Mucosa of stomach (tissue), 1 donor: ENCODE data around the gene PCDHA3.
"Not testable (repeated sequence)": the region's sequence is repeated elsewhere in the genome, so short reads cannot be mapped to it uniquely, and the experiment has no call there.

Experiments used
- H3K27me3 ChIP-seq: one replicate; pipeline ENCODE4 v1.7.0; 2013; ENCODE audit warnings: mild to moderate bottlenecking, low read length; ENCODE audit not compliant: control insufficient read depth, insufficient read depth
- H3K36me3 ChIP-seq: one replicate; pipeline ENCODE4 v1.7.0; 2013; ENCODE audit warnings: low read length; ENCODE audit not compliant: control insufficient read depth, insufficient read depth
- H3K4me1 ChIP-seq: one replicate; pipeline ENCODE4 v1.7.0; 2013; ENCODE audit warnings: mild to moderate bottlenecking, low read length; ENCODE audit not compliant: control insufficient read depth, insufficient read depth
- H3K4me3 ChIP-seq: one replicate; pipeline ENCODE4 v1.7.0; 2013; ENCODE audit warnings: low read length
- H3K9ac ChIP-seq: one replicate; pipeline ENCODE4 v1.7.0; 2013; ENCODE audit warnings: mild to moderate bottlenecking, low read length, moderate library complexity
- H3K9me3 ChIP-seq: one replicate; pipeline ENCODE4 v1.7.0; 2013; ENCODE audit warnings: mild to moderate bottlenecking, low read length, moderate library complexity; ENCODE audit not compliant: control insufficient read depth
- donor health status: Pancreatic carcinoma.

The PCDHA3 gene

DNA sequence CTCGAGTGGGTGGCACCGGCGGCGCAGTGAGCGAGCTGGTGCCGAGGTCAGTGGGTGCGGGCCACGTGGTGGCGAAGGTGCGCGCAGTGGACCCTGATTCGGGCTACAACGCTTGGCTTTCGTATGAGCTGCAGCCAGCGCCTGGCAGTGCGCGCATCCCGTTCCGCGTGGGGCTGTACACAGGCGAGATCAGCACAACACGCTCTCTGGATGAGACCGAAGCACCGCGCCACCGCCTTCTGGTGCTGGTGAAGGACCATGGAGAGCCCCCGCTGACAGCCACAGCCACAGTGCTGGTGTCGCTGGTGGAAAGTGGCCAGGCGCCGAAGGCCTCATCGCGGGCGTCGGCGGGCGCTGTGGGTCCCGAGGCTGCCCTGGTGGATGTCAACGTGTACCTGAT lies 22.6 kb downstream of the PCDHA3 start:
- H3K4me3 ChIP-seq: no peak overlapping the region
- no peaks in the 10 kb centered on the region for H3K36me3 ChIP-seq
- no peaks in the 10 kb centered on the region for H3K27me3 ChIP-seq
- H3K9me3 ChIP-seq: no peaks in the 10 kb centered on the region
- no peak overlapping the region for H3K9ac ChIP-seq
- H3K4me1 ChIP-seq: no peaks in the 10 kb centered on the region

DNA sequence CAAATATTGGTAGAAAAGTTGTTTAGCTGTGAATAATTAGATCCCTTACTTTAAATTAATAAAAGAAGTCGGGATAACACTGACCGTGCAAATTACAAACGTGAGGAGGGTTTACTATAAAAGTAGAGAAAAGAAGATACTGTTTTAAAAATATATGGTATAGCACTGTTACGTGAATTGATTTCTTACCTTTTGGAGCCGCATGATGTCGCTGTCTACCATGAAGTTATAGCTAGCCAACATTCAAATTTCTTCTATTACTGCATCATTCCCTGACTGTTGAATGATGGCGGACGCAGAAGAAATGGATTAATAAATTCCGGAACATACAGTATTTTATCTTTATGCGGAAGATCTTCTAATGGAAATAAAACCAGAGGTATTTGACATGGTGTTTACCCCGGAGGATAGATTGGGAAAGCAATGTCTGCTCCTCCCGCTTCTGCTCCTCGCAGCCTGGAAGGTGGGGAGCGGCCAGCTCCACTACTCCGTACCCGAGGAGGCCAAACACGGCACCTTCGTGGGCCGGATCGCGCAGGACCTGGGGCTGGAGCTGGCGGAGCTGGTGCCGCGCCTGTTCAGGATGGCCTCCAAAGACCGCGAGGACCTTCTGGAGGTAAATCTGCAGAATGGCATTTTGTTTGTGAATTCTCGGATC lies 27.0 kb downstream of the PCDHA3 start, which contains the start of gene PCDHA6:
PCDHA6 (plus strand) TSS at position 257 of the 658 bp plus-strand sequence; CDS start at position 389, 132 bp downstream.
- Histone ChIP-seq H3K9ac (no peak within 1 kb of the TSS), H3K9me3 (no peaks in the 10 kb centered on the region), H3K27me3 (no peaks in the 10 kb centered on the region), H3K4me1 (no peaks in the 10 kb centered on the region), H3K4me3 (no peak within 1 kb of the TSS), H3K36me3 (no peaks in the 10 kb centered on the region)

DNA sequence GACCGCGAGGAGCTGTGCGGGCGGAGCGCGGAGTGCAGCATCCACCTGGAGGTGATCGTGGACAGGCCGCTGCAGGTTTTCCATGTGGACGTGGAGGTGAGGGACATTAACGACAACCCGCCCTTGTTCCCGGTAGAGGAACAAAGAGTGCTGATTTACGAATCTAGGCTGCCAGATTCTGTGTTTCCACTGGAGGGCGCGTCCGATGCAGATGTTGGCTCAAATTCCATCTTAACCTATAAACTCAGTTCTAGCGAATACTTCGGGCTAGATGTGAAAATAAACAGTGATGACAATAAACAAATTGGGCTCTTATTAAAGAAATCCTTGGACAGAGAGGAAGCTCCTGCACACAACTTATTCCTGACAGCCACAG lies 27.5 kb downstream of the PCDHA3 start:
- Histone ChIP-seq H3K27me3 (no peaks in the 10 kb centered on the region), H3K36me3 (no peaks in the 10 kb centered on the region), H3K9me3 (no peaks in the 10 kb centered on the region), H3K4me3 (no peak overlapping the region), H3K9ac (no peak overlapping the region), H3K4me1 (no peaks in the 10 kb centered on the region)

DNA sequence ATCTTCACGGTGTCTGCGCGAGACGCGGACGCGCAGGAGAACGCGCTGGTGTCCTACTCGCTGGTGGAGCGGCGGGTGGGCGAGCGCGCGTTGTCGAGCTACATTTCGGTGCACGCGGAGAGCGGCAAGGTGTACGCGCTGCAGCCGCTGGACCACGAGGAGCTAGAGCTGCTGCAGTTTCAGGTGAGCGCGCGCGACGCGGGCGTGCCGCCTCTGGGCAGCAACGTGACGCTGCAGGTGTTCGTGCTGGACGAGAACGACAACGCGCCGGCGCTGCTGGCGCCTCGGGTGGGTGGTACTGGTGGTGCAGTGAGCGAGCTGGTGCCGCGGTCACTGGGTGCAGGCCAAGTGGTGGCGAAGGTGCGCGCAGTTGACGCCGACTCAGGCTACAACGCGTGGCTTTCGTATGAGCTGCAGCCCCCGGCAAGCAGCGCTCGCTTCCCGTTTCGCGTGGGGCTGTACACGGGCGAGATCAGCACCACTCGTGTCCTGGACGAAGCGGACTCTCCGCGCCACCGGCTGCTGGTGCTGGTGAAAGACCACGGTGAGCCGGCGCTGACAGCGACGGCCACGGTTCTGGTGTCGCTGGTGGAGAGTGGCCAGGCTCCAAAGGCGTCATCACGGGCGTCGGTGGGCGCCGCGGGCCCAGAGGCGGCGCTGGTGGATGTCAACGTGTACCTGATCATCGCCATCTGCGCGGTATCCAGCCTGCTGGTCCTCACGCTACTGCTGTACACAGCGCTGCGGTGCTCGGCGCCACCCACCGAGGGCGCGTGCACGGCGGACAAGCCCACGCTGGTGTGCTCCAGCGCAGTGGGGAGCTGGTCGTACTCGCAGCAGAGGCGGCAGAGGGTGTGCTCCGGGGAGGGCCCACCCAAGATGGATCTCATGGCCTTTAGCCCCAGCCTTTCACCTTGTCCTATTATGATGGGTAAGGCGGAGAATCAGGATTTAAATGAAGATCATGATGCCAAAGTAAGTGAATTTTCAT lies 28.9 kb downstream of the PCDHA3 start:
- not testable (repeated sequence) for H3K27me3 ChIP-seq, H3K9me3 ChIP-seq, H3K36me3 ChIP-seq, H3K9ac ChIP-seq, H3K4me3 ChIP-seq, H3K4me1 ChIP-seq

DNA sequence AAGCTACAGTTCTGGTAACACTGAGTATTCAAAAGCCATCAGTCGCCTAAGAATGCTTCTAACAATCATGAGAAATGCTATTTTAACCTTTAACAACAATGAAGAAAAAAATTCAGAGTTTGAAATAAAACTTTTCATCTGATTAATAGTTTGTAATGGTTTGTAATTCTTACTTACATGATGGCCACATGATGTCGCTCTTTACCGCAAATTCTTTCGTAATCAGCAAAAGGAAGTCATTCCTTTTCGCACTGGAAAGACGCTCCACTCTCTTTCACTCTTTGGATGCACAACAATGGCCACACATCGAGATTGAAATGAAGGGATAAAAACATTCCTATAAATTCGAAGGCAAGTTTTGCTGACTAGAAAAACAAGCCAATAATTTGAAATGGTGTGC lies 33.1 kb downstream of the PCDHA3 start, which contains the start of gene PCDHA7:
PCDHA7 (plus strand) TSS at position 277 of the 400 bp plus-strand sequence; CDS start at position 392, 115 bp downstream.
- Histone ChIP-seq H3K4me3 (no peak within 1 kb of the TSS), H3K4me1 (no peaks in the 10 kb centered on the region), H3K9me3 (no peaks in the 10 kb centered on the region), H3K27me3 (no peaks in the 10 kb centered on the region), H3K9ac (no peak within 1 kb of the TSS), H3K36me3 (no peaks in the 10 kb centered on the region)

DNA sequence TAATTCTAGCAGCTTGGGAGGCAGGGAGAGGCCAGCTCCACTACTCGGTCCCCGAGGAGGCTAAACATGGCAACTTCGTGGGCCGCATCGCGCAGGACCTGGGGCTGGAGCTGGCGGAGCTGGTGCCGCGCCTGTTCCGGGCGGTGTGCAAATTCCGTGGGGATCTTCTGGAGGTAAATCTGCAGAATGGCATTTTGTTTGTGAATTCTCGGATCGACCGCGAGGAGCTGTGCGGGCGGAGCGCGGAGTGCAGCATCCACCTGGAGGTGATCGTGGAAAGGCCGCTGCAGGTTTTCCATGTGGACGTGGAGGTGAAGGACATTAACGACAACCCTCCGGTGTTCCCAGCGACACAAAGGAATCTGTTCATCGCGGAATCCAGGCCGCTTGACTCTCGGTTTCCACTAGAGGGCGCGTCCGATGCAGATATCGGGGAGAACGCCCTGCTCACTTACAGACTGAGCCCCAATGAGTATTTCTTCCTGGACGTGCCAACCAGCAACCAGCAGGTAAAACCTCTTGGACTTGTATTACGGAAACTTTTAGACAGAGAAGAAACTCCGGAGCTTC lies 33.7 kb downstream of the PCDHA3 start:
- not testable (repeated sequence) for H3K36me3 ChIP-seq, H3K9ac ChIP-seq, H3K9me3 ChIP-seq, H3K4me1 ChIP-seq, H3K4me3 ChIP-seq, H3K27me3 ChIP-seq

DNA sequence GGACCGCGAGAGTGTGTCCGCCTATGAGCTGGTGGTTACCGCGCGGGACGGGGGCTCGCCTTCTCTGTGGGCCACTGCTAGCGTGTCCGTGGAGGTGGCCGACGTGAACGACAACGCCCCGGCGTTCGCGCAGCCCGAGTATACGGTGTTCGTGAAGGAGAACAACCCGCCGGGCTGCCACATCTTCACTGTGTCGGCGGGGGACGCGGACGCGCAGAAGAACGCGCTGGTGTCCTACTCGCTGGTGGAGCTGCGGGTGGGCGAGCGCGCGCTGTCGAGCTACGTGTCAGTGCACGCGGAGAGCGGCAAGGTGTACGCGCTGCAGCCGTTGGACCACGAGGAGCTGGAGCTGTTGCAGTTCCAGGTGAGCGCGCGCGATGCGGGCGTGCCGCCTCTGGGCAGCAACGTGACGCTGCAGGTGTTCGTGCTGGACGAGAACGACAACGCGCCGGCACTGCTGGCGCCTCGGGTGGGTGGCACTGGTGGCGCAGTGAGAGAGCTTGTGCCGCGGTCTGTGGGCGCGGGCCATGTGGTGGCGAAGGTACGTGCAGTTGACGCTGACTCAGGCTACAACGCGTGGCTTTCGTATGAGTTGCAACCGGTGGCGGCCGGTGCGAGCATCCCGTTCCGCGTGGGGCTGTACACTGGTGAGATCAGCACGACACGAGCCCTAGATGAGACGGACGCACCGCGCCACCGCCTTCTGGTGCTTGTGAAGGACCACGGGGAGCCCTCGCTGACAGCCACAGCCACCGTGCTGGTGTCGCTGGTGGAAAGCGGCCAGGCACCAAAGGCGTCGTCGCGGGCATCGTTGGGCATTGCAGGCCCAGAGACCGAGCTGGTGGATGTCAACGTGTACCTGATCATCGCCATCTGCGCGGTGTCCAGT lies 35.0 kb downstream of the PCDHA3 start:
- Histone ChIP-seq H3K9me3 (no peaks in the 10 kb centered on the region), H3K4me1 (no peaks in the 10 kb centered on the region), H3K9ac (no peak overlapping the region), H3K36me3 (no peaks in the 10 kb centered on the region), H3K27me3 (no peaks in the 10 kb centered on the region), H3K4me3 (no peak overlapping the region)

DNA sequence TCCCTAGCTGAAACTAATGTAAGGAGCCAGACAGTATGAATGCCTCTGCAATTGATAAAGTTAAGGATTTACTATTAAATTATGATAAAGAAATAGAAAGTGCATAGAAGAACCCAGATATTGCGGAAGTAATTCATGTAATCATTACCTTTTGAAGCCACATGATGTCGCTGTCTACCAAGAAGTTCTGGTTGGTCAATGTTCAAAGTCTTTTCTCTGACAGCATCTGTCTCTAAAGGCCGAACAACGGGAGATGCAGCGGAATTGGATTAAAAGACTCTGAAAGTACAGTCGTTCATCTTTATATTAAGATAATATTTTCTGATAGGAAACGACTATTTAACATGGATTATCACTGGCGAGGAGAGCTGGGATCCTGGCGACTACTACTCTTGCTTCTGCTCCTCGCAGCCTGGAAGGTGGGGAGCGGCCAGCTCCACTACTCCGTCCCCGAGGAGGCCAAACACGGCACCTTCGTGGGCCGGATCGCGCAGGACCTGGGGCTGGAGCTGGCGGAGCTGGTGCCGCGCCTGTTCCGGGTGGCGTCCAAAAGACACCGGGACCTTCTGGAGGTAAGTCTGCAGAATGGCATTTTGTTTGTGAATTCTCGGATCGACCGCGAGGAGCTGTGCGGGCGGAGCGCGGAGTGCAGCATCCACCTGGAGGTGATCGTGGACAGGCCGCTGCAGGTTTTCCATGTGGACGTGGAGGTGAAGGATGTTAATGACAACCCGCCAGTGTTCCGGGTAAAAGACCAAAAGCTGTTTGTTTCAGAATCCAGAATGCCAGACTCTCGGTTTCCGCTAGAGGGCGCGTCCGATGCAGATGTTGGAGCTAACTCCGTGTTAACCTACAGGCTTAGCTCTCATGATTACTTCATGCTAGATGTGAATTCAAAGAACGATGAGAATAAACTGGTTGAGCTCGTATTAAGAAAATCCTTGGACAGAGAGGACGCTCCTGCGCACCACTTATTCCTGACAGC lies 40.4 kb downstream of the PCDHA3 start, which contains the start of gene PCDHA8:
PCDHA8 (plus strand) TSS at position 210 of the 985 bp plus-strand sequence; CDS start at position 345, 135 bp downstream.
- H3K36me3 ChIP-seq: no peaks in the 10 kb centered on the region
- no peak within 1 kb of the TSS for H3K4me3 ChIP-seq
- no peaks in the 10 kb centered on the region for H3K9me3 ChIP-seq
- no peaks in the 10 kb centered on the region for H3K27me3 ChIP-seq
- no peaks in the 10 kb centered on the region for H3K4me1 ChIP-seq
- no peak within 1 kb of the TSS for H3K9ac ChIP-seq

DNA sequence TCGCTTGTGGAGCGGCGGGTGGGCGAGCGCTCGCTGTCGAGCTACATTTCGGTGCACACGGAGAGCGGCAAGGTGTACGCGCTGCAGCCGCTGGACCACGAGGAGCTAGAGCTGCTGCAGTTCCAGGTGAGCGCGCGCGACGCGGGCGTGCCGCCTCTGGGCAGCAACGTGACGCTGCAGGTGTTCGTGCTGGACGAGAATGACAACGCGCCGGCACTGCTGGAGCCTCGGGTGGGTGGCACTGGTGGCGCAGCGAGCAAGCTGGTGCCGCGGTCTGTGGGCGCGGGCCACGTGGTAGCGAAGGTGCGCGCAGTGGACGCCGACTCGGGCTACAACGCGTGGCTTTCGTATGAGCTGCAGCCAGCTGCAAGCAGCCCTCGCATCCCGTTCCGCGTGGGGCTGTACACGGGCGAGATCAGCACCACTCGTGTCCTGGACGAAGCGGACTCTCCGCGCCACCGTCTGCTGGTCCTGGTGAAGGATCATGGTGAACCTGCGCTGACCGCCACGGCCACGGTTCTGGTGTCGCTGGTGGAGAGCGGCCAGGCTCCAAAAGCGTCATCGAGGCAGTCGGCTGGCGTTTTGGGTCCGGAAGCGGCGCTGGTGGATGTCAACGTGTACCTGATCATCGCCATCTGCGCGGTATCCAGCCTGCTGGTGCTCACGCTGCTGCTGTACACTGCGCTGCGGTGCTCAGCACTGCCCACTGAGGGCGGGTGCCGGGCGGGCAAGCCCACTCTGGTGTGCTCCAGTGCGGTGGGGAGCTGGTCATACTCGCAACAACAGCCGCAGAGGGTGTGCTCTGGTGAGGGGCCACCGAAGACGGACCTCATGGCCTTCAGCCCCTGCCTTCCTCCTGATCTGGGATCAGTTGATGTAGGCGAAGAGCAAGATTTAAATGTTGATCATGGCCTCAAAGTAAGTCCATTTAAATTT lies 42.2 kb downstream of the PCDHA3 start:
- H3K27me3 ChIP-seq: no peaks in the 10 kb centered on the region
- no peaks in the 10 kb centered on the region for H3K9me3 ChIP-seq
- H3K36me3 ChIP-seq: no peaks in the 10 kb centered on the region

More for the DNA sequence above, 42.2 kb downstream of the PCDHA3 start:
- Histone ChIP-seq H3K4me3 (no peak overlapping the region), H3K9ac (no peak overlapping the region), H3K4me1 (no peaks in the 10 kb centered on the region)
